PC-3 (cell line): ENCODE results near the gene RPS6KA2. TPM values are rescaled to one million over a fixed set of nuclear protein-coding genes. Genes with fewer than 3 reads are reported as not detected.

ENCODE experiments used
- ATAC-seq: fragments of 200-7000 bp; cut with Tn5 transposase; 2 replicates; pipeline ENCODE4 v1.9.1; 2020; ENCODE audit warnings: mild to moderate bottlenecking, moderate library complexity
- BruUV-seq: library from RNA; stranded (reverse); fragments of 400-500 nt; replicated peaks from 2 replicates; lab custom pipeline; 2021; lab: Mats Ljungman, UMichigan
- CTCF ChIA-PET: fragments of 300-600 bp; sonication (Branson Sonifier 250); formaldehyde crosslinking; loops from one replicate; lab custom pipeline; 2022; ENCODE audit warnings: antibody characterized with exemption; lab: Charles Lee
- POLR2A ChIA-PET: fragments of 300-600 bp; sonication (Branson Sonifier 250); formaldehyde crosslinking; loops from one replicate; lab custom pipeline; 2022; ENCODE audit warnings: antibody characterized with exemption; ENCODE audit not compliant: unreplicated experiment; lab: Charles Lee
- DNase-seq: peaks from one replicate; pipeline ENCODE4 v3.0.0-alpha.2; 2015
- H2AFZ ChIP-seq: fragments of 300-600 bp; sonication (generic); 2 replicates; pipeline ENCODE4 v1.6.0; 2016; ENCODE audit warnings: antibody characterized with exemption, low read length
- H3F3A ChIP-seq: fragments of 300-600 bp; sonication (generic); one replicate; pipeline ENCODE4 v1.6.0; 2017; ENCODE audit warnings: antibody characterized with exemption, low read length, control low read depth, mild to moderate bottlenecking; ENCODE audit not compliant: unreplicated experiment
- H3K27ac ChIP-seq: fragments of 300-600 bp; sonication (generic); 2 replicates; pipeline ENCODE4 v1.5.1; 2016; ENCODE audit warnings: mild to moderate bottlenecking, low read length
- H3K27me3 ChIP-seq: fragments of 300-600 bp; sonication (generic); 2 replicates; pipeline ENCODE4 v1.6.1; 2016; ENCODE audit warnings: low read length, mixed read lengths
- H3K36me3 ChIP-seq: fragments of 300-600 bp; sonication (generic); 2 replicates; pipeline ENCODE4 v1.6.1; 2016; ENCODE audit warnings: low read depth, mixed run types, low read length, mixed read lengths
- H3K4me1 ChIP-seq: fragments of 300-600 bp; sonication (generic); 2 replicates; pipeline ENCODE4 v1.5.1; 2016; ENCODE audit warnings: low read length; ENCODE audit not compliant: insufficient read depth
- H3K4me2 ChIP-seq: fragments of 300-600 bp; sonication (generic); 2 replicates; pipeline ENCODE4 v1.6.0; 2016; ENCODE audit warnings: low read length
- H3K4me3 ChIP-seq: fragments of 300-600 bp; sonication (generic); 2 replicates; pipeline ENCODE4 v1.5.1; 2016; ENCODE audit warnings: mild to moderate bottlenecking, low read length, mixed read lengths
- H3K79me2 ChIP-seq: fragments of 300-600 bp; sonication (generic); 2 replicates; pipeline ENCODE4 v1.6.1; 2017; ENCODE audit warnings: low read length, mixed read lengths
- H3K9ac ChIP-seq: fragments of 300-600 bp; sonication (generic); 2 replicates; pipeline ENCODE4 v1.6.0; 2016; ENCODE audit warnings: mild to moderate bottlenecking, low read length
- H3K9me2 ChIP-seq: fragments of 300-600 bp; sonication (generic); replicated peaks from 2 replicates; pipeline ENCODE4 v1.6.1; 2016; ENCODE audit warnings: mixed run types, low read length, mixed read lengths
- H3K9me3 ChIP-seq: fragments of 300-600 bp; sonication (generic); 2 replicates; pipeline ENCODE4 v1.6.1; 2016; ENCODE audit warnings: low read length, mixed read lengths
- H4K20me1 ChIP-seq: fragments of 300-600 bp; sonication (generic); 2 replicates; pipeline ENCODE4 v1.6.1; 2016; ENCODE audit warnings: low read length, mixed read lengths
- EZH2 ChIP-seq: fragments of 300-600 bp; sonication (generic); IDR thresholded peaks from one replicate; pipeline ENCODE4 v1.6.1; 2017; ENCODE audit warnings: antibody characterized with exemption, mild to moderate bottlenecking, low read length; ENCODE audit not compliant: unreplicated experiment
- EZH2phosphoT487 ChIP-seq: fragments of 300-600 bp; sonication (generic); IDR thresholded peaks from 2 replicates; pipeline ENCODE4 v1.6.1; 2018; ENCODE audit warnings: mild to moderate bottlenecking, antibody characterized with exemption, low read length, borderline replicate concordance
- intact Hi-C: fragments of 100-400 bp; cut with micrococcal nuclease; formaldehyde crosslinking; loops from 2 replicates; pipeline ENCODE4 v1.9.0; 2023
- total RNA-seq: library from RNA; depleted of rRNA; stranded (reverse); fragments of >200 nt; gene quantifications from 2 replicates; pipeline ENCODE4 v1.2.3, GENCODE V29; 2014
- TF ChIP-seq, protein P1 (sequence below): fragments of 300-600 bp; sonication (generic); conservative IDR thresholded peaks from 2 replicates; pipeline ENCODE4 v1.5.1; 2017; ENCODE audit warnings: antibody characterized with exemption, low read depth, mild to moderate bottlenecking, low read length

RPS6KA2 gene
- total RNA-seq, 1 experiment from 2014 or later: 5.1 TPM

DNA sequence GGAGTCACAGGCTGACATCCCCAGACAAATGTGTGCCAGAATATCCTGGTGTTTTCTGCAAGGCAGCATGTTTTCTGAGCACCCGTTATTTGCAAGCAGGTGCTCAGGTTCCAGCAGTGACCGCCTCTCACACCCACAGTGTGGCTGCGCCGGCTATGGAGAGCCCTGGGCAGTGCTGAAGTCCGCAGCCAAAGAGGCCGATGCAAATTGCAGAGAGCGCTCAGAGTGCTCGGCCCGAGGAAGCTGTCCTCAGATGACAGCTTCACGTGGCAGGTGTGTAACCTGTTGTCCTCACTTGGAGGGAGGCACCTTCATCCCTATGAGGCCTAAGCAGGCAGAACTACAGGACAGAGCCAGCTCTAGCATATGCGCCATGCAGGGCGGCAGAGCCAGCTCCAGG is 220.9 kb downstream of the RPS6KA2 start:
- H3K27me3 ChIP-seq: no peaks in the 10 kb centered on the region
- no peaks in the 10 kb centered on the region for H4K20me1 ChIP-seq
- H3K4me2 ChIP-seq: no peak overlapping the region
- ChIA-PET POLR2A (no interaction called here), CTCF (no interaction called here)
- ATAC-seq (no peak), DNase-seq (no peak)
- no peak overlapping the region for H3K4me3 ChIP-seq
- H3K36me3 ChIP-seq: no peaks in the 10 kb centered on the region
- no peaks in the 10 kb centered on the region for H3K9me2 ChIP-seq
- no peak overlapping the region for H2AFZ ChIP-seq
- no peaks in the 10 kb centered on the region for H3K4me1 ChIP-seq
- intact Hi-C loops: no loop called here
- no peaks in the 10 kb centered on the region for H3K9me3 ChIP-seq
- no peaks in the 10 kb centered on the region for H3K79me2 ChIP-seq
- H3K27ac ChIP-seq: no peak overlapping the region
- no TSS peak for BruUV-seq
- TF ChIP-seq EZH2phosphoT487 (no peak), EZH2 (no peak)
- TF ChIP-seq, protein P1, sequence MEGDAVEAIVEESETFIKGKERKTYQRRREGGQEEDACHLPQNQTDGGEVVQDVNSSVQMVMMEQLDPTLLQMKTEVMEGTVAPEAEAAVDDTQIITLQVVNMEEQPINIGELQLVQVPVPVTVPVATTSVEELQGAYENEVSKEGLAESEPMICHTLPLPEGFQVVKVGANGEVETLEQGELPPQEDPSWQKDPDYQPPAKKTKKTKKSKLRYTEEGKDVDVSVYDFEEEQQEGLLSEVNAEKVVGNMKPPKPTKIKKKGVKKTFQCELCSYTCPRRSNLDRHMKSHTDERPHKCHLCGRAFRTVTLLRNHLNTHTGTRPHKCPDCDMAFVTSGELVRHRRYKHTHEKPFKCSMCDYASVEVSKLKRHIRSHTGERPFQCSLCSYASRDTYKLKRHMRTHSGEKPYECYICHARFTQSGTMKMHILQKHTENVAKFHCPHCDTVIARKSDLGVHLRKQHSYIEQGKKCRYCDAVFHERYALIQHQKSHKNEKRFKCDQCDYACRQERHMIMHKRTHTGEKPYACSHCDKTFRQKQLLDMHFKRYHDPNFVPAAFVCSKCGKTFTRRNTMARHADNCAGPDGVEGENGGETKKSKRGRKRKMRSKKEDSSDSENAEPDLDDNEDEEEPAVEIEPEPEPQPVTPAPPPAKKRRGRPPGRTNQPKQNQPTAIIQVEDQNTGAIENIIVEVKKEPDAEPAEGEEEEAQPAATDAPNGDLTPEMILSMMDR: no peak
- H3F3A ChIP-seq: no peaks in the 10 kb centered on the region
- no peak overlapping the region for H3K9ac ChIP-seq

DNA sequence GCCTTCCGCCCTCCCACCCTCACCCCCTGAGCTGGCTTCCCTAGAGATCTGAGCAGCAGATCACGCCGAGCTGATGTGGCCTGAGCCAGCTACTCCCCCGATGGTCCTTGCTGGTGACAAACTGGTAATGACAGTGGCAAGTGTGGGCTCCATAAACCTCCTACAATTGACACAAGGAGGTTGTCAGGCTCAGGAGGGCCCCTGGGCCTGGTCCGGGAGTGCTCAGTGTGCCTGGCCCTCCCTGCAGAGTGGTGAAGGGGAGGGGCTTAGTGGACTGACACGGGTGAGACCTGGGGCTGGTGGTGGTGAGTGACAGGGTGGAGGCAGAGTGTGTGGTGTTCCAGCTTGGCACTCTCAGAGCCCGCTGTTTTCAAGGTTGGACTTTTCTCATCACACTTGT is 221.7 kb downstream of the RPS6KA2 start:
- Histone ChIP-seq H3K9me3 (no peaks in the 10 kb centered on the region), H3K4me1 (no peaks in the 10 kb centered on the region), H3K27ac (no peak overlapping the region), H3K9me2 (no peaks in the 10 kb centered on the region), H3K36me3 (no peaks in the 10 kb centered on the region), H2AFZ (no peak overlapping the region), H3K4me3 (no peak overlapping the region), H3K9ac (no peak overlapping the region), H3K79me2 (no peaks in the 10 kb centered on the region), H3F3A (no peaks in the 10 kb centered on the region), H3K27me3 (no peaks in the 10 kb centered on the region), H4K20me1 (no peaks in the 10 kb centered on the region), H3K4me2 (no peak overlapping the region)
- CTCF ChIA-PET: no interaction called here
- BruUV-seq: no TSS peak
- intact Hi-C loops: no loop called here
- TF ChIP-seq, protein P1: no peak
- TF ChIP-seq EZH2 (no peak), EZH2phosphoT487 (no peak)
- ATAC-seq (no peak), DNase-seq (no peak)
- POLR2A ChIA-PET: no interaction called here

DNA sequence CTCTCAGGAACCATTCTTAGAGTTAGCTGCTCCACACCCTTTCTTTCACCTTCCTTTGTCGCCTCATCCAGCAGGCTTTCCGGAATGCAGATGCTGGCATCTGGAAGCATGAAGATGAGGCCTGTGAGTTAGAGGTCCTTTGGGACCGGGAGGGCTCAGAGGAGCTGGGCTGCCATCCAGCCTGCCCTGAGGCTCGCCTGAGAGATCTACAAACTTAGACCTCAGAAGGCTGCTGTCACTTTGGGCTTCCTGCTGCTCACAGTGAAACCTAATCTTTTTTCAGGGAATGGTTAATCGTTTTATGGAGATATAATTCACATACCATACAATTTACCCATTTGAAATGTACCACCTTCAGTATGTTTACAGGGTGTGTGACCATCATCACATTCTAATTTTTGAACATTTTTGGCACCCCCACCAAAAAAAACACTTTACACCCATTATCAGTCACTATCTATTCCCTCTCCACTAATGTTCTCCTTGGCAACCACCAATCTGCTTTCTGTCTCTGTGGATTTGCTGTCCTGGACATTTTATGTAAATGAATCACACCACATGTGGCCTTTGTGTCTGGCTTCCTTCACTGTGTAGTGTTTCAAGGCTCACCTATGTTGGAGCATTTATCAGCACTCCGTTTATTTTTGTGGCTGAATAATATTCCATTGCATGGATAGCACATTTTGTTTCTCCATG is 224.3 kb downstream of the RPS6KA2 start:
- Histone ChIP-seq H2AFZ (no peak overlapping the region), H3K4me2 (no peak overlapping the region), H3K27me3 (no peaks in the 10 kb centered on the region), H3K36me3 (no peaks in the 10 kb centered on the region), H3K4me3 (no peak overlapping the region), H3K9me2 (no peaks in the 10 kb centered on the region), H3K79me2 (no peaks in the 10 kb centered on the region), H3K9me3 (no peaks in the 10 kb centered on the region), H3K9ac (no peak overlapping the region), H3K27ac (no peak overlapping the region), H4K20me1 (no peaks in the 10 kb centered on the region), H3K4me1 (no peaks in the 10 kb centered on the region), H3F3A (no peaks in the 10 kb centered on the region)
- ATAC-seq (no peak), DNase-seq (no peak)
- CTCF ChIA-PET: no interaction called here
- POLR2A ChIA-PET: no interaction called here
- no peak for TF ChIP-seq EZH2phosphoT487
- TF ChIP-seq, protein P1: no peak
- no peak for TF ChIP-seq EZH2
- intact Hi-C loops: no loop called here
- BruUV-seq: no TSS peak
